Hematopoietic multipotent progenitor cell (in vitro differentiated cells): Measurements from ENCODE around the gene CCNQ. TPM values are rescaled to one million over a fixed set of nuclear protein-coding genes. Genes with fewer than 3 reads are reported as not detected.

Source experiments
- DNase-seq, 3 donors: peaks; one replicate each; pipeline ENCODE4 v3.0.0-alpha.2; 2011 to 2015; ENCODE audit warnings: low read depth in 2 of 3, low spot score in 2 of 3
- total RNA-seq: library from RNA; depleted of rRNA; stranded (reverse); fragments of >200 nt; gene quantifications from one replicate; pipeline ENCODE4 v1.2.3, GENCODE V29; 2012

The CCNQ gene
- total RNA-seq, 1 donor: 32.3 TPM

GRCh38 chrX:153637121-153638040 is 38.4 kb upstream of the CCNQ start:
- DNase-seq: no peak

- DNase-seq: no peak
Observed at GRCh38 chrX:153636716-153637115, 37.8 kb upstream of the CCNQ start.

GRCh38 chrX:153635788-153636668 is 37.1 kb upstream of the CCNQ start:
- DNase-seq: peak in 1 of 3 donors; percentile 50

GRCh38 chrX:153635388-153635787 is 36.4 kb upstream of the CCNQ start:
- no peak for DNase-seq

GRCh38 chrX:153634832-153635231 is 35.9 kb upstream of the CCNQ start:
- DNase-seq: no peak

GRCh38 chrX:153634236-153634635 is 35.3 kb upstream of the CCNQ start:
- DNase-seq: no peak

- DNase-seq: no peak
Observed at GRCh38 chrX:153633607-153634180, 34.8 kb upstream of the CCNQ start.

- DNase-seq: no peak
Observed at GRCh38 chrX:153633048-153633447, 34.1 kb upstream of the CCNQ start.

- no peak for DNase-seq
Observed at GRCh38 chrX:153632595-153632946, 33.6 kb upstream of the CCNQ start.

GRCh38 chrX:153631907-153632594 is 33.1 kb upstream of the CCNQ start:
- no peak for DNase-seq

- DNase-seq: no peak
Observed at GRCh38 chrX:153631346-153631745, 32.4 kb upstream of the CCNQ start.

GRCh38 chrX:153628665-153629064 is 29.7 kb upstream of the CCNQ start:
- DNase-seq: no peak

GRCh38 chrX:153628129-153628528 is 29.2 kb upstream of the CCNQ start:
- DNase-seq: no peak

GRCh38 chrX:153627675-153628111 is 28.8 kb upstream of the CCNQ start:
- DNase-seq: no peak

GRCh38 chrX:153626863-153627674 is 28.1 kb upstream of the CCNQ start:
- DNase-seq: no peak

GRCh38 chrX:153626025-153626633 is 27.2 kb upstream of the CCNQ start:
- no peak for DNase-seq

- DNase-seq: no peak
Observed at GRCh38 chrX:153625271-153626024, 26.5 kb upstream of the CCNQ start.

- DNase-seq: no peak
Observed at GRCh38 chrX:153624196-153625091, 25.5 kb upstream of the CCNQ start.
